SK-N-DZ (cell line): Measurements from ENCODE around the gene PNPLA7.

Experiments
- DNase-seq: peaks from one replicate; pipeline ENCODE4 v3.0.0-alpha.2; 2015; ENCODE audit warnings: low spot score

Gene PNPLA7

DNA sequence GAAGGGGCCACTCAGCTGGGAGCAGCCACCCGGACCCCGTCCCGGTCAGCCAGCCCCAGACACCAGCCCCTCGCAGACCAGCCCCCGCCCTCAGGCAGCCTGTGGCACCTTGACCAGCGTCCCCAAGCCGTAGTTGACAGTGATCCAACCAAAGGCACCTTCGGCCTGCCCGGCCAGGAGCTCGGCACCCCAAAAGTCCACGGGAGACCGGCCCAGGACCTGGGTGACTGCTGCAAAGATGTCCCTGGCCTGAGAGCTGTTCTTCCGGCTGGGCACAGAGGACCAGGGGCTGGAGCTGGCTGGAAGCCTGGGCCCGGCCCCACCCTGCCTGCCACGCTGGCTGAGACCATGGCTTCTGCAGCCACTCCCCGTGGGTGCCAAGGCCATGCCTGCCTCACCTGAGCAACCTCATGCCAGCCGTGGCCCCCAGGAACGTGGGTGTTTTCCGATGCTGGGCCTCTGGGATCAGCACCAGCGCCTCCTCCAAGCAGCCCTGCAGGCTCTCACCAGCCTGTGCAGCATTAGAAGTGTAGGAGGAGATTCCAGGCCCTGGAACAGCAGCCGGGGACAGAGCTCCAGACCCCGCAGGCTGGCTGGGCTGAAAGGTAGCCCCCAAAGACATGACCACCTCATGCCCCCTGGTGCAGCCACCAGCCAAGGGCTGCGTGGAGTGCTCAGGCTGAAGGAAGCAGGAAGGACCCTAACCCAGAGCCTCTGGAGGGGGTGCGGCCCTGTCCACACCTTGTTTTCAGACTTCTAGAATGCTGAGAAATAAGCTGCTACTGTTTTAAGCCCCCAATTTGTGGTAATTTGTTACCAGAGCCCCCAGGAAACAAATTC is 113.2 kb downstream of the PNPLA7 start:
- DNase-seq = no peak

DNA sequence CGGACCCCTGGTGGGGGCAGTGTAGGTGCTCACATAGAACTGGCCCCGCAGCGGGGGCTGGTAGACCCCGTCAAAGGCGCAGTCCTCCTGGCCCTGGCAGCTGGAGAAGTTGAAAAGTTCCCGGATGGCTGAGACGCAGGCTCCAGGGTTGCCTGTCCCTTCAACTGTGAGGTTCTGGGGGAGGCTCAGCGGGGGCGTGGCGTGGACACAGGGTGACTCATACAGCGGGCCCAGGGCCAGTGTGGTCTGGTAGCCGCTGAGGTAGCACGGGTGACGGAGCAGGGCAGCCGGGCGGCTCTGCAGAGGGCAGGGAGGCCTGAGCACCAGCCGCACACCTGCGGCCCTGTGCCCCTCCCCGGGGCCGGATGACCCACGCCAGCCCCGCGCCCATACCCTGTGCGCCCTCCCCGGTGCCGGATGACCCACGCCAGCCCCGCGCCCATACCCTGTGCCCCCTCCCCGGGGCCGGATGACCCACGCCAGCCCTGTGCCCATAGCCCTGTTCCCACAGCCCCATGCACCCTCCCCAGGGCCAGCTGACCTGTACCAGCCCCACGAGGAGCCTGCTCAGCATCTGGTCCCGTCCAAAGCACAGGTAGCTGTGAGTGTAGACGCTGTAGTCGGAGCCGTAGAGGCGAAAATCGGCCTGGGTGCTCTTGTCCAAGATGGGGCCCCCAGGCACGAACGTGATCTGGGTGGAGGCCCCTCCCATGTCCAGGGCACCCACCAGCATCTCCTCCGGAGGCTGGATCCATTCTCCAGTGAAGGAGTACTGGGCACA is 114.0 kb downstream of the PNPLA7 start:
- DNase-seq = no peak

DNA sequence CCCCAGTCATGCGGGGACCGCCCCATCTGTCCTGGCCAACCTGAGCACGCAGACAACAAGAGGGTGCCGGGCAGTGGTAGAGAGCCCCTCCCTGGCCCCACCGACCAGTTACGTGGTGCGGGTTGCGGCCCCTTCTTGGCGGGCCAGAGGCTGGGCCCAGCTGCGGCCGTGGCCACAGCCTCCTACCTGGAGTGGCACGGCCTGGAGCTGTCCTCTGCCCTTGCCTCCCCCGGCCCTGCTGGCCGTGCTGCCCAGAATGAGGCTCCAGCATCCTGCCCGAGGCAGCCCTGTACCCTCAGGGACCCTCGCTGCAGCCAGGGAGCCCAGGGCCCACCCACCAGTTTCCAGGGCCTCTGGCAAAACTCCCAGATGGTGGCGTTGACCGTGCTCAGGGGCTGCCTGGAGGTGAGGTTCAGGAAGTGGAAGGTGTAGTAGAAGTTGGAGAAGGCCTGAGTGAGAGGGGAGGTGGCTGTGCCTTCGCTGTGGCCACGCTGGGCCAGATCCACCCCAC is 114.8 kb downstream of the PNPLA7 start:
- DNase-seq = no peak

DNA sequence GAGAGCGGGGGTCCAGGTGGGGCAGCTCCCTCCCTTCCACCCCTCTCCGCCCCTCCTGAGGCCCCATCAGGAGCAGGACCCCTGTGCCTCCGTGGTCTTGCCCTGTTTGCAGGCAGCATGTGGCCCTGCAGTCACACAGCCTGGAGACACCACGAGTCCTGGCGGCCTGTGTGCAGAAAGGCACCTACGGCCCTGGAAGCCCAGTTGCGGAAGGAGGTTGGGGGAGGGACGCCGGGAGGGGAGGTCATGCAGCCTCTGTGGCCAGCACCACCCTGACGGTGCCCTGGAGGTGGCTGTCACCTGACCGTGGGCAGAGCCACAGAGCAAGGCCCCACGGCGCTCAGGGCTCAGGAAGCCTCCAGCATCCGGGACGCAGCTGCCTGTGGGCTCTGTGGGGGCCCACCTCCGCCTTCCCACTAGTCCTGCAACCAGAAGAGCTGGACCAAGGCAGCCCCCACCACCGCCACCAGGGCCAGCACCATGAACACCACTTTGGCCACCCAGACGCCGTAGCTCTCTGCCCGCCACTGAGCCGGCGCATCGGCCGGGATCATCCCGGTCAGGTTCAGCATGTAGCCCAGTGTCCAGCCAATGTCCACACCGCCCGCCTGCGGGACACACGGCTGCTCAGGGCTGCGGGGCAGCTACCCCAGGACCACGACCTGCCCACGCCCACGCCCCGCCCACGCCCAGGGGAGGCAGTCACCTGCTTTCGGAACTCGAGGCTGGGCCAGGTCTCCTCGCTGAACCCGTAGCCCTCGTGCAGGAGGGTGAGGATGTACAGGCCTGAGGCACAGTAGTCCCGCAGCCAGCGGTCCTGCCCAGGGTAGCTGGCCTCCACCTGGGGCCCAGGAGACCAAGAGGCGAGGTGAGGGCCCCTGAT is 115.5 kb downstream of the PNPLA7 start:
- no peak for DNase-seq

DNA sequence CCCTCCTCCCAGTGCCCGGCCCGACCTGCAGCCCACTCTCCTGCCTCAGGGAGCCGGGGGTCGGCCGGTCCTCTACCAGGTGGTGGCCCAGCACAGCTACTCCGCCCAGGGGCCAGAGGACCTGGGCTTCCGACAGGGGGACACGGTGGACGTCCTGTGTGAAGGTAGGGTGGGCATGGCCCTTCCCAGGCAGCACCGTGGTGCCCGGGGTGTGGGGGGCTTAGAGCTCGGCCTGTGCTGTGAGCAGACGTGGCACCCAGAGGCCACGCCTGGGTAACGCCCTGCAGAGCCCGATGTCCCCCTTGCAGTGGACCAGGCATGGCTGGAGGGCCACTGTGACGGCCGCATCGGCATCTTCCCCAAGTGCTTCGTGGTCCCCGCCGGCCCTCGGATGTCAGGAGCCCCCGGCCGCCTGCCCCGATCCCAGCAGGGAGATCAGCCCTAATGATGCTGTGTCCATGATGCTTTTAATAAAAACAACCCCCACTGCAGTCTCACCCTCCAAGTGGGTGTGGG is 116.2 kb downstream of the PNPLA7 start:
- no peak for DNase-seq

DNA sequence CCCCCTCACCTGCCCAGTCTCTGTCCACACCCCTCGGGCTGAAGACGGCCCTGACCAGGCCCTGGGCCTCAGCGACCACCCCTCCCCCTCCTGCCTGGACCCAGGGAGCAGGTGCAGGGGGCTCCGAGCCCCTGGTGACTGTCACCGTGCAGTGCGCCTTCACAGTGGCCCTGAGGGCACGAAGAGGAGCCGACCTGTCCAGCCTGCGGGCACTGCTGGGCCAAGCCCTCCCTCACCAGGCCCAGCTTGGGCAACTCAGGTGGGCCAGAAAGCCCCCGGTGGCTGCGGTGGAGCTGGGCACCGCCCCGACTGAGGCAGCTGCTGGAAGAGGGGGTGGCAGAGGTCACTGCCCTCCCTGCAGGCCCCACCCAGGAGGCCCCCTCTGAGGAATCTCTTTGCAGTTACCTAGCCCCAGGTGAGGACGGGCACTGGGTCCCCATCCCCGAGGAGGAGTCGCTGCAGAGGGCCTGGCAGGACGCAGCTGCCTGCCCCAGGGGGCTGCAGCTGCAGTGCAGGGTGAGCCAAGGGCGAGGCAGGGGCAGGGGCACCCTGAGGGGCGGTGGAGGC is 116.8 kb downstream of the PNPLA7 start:
- no peak for DNase-seq

DNA sequence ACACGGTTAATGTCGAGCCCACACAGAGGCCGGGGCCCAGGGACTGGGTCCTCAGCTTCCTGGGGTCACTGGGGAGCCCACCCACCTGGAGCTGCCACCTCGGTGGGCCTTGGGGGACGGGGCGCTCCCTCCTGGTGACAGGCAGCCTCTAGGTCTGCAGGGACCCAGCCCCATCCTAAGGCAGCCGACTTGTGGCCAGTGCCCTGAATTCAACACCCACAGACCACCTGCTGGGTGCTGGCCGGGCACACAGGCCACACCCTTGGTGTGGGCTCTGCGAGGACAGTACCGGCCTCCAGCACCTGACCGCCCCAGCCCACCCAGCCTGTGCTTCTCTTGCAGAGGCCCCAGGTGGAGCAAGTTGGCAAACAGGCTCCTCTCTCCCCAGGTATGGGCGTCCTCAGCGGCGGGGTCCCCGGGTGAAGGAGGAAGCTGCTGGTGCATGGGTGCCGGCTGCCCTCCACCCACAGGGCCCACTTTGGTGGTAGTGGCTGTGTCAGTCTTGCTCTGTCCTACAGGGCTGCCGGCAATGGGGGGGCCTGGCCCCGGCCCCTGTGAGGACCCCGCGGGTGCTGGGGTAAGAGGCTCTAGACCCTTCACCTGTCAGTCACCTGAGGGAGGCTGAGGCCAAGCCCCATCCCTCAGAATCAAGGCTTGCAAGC is 117.4 kb downstream of the PNPLA7 start:
- no peak for DNase-seq

DNA sequence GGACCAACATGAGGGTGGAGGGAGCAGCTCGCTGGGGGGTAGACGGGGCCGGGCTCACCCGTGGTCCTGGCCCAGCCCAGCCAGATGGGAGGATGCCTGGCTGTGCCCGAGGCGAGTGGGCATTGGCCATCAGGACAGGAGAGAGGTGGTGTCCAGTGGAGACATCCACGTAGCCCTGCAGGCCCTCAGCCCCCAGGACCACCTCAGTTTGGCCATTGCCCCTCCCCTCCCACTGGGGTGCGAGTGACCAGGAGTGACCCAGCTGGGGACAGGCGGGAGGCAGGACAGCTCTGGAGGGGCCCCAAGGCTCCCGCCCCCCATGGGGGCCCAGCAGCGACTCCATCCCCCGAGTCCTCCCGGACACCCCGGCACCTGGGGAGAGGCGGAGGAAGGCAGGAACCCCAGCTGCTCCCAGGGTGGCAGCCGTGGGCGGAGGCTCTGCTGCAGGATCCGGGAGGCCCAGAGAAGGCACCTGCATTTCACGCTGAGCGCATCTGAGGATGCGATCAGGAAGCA is 118.7 kb downstream of the PNPLA7 start:
- DNase-seq = no peak

DNA sequence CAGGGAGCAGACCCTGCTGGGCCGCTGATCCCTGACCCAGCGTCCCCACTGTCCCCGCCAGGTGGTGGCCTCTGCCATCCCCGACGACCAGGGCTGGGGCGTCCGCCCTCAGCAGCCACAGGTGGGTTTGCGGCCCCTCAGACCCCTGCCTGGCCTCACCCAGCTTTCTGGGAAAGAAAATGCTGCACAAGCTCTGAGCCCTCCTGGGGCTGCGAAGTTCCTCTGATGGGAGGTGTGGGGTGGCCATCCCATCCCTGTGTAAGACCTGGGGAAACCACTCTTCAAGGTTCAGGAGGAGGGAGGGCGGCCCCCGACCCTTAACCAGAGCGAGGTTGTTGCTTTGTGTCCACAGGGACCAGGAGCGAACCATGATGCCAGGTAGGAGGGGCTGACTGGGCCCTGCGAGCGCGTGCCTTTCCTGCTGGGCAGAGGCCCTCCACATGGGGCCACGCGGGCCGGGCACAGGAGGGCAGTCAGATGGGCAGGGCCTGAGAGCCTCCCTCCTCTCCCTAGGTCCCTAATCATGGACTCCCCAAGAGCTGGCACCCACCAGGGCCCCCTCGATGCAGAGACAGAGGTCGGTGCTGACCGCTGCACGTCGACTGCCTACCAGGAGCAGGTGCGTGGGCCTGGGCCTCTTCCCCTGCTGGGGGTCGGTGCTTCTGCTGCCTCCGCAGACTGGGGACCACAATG is 119.3 kb downstream of the PNPLA7 start:
- DNase-seq = no peak

DNA sequence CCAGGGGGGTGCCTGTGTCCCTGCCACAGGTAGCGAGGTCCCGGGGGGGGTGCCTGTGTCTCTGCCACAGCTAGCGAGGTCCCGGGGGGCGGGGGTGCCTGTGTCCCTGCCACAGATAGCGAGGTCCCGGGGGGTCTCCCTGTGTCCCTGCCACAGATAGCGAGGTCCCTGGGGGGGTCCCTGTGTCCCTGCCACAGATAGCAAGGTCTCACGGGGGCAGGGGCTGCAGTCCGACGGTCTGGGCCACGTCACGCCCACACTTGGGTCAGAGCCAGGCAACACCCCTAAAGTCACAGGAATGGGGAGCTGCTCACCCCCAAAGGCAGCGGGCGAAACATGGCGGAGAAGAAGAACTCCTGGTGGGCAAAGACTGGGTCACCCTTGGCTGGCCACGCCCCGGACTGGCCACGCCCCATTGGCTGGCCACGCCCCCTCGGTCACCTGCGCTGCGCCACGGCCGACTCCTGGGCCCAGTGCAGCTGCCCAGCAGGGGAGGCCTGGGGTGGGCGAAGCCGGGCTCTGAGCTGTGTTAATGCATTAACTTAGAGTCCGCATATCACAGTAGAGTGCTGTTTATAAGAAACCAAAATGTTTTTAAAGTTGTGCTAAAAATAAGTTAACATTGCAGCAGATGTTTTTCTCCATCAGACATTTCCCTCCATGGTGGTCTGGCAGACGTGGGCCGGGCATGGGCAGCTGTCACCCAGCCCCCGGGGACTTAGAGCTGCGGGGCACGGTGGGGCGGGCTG is 120.1 kb downstream of the PNPLA7 start:
- no peak for DNase-seq

DNA sequence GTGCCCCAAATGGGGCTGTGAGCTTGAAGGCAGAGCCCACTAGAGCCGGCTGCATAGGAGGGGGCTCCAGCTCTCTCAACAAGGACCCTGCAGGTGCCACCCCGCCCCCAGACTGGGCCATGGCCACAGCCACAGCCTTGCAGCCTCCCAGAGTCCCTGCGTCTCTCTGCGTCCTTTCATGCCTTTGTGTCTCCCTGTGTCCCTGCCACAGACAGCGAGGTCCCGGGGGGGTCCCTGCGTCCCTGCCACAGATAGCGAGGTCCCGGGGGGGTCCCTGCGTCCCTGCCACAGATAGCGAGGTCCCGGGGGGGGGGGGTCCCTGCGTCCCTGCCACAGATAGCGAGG is 120.7 kb downstream of the PNPLA7 start:
- no peak for DNase-seq

DNA sequence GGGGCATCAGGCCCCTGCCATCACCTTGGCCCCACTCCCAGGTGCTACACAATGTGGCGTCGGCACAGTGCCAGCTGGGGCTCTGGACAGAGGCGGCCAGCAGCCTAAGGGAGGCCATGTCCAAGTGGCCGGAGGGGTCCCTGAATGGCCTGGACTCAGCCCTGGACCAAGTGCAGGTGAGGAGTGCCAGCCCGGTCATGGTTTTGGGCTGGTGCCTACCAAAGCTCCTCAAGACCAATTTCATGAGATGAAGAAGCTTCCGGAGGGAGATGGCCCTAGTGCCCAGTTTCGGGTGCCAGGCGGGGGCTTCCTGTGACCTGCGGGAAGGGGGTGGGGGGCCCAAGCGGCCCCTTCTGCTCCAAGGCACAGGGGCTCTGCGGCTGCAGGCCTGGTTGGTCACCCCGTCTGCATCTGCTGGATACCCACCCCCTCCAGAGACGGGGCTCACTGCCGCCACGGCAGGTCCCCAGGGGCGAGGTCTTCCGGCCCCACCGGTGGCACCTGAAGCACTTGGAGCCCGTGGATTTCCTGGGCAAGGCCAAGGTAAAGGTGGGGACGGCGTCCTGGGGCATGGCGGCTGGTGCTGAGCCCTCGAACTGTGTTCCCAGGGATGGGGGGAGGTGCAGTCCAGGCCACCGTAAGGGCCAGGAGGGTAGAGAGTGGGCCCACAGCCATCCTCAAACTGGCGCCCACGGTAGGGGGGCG is 121.2 kb downstream of the PNPLA7 start:
- DNase-seq = no peak

DNA sequence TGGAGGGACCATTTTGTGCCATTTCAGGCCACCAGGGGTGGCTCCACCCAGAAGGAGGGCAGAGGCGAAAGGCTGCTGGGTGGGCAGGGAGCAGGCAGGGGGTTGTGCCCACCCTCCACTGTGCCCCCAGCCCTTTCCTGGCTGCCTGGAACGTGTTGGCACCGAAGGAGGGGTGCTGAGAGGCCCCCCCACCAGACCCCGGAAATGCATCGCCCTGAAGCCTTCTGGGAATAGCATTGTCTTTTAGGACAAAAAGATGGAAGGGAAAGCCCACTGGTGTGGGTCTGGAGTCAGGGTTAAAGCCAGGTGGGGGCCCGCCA is 121.9 kb downstream of the PNPLA7 start:
- DNase-seq = no peak

DNA sequence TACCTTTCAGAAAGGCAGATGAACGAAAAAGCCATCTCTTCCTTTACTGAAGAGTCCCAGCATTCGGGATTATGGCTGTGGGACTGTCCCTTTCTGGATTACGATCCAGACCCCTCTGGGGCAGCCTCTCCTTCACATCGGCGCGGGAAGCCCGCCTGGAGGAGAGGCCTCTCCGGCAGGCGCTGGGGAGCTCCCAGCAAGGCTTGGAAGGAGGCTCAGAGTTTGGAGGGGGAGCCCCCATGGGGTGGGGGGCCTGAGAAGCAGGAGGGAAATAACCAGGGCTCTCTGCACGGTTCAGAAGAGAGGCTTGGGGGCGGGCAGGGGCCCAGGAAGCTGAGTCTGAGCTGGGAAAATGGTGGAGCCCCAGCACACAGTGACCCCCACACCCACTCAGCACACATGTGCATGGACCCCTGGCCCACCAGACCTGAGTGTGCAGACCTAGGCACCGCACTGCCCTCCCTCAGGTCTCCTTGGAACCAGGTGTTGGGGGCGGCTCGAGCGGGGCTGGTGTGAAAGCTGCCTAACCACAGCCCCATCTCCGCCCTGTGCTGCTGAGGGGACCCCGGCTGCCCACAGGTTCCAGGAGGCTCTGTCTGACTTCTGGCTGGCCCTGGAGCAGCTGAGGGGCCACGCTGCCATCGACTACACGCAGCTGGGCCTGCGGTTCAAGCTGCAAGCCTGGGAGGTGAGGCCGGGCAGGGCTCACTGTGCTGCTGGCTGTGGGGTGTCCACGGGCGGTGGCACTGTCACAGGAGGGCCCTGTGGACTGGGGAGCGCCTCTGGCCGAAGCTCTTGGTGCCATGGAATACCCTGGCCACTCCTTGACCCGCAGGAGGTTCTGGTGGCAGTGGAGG is 122.5 kb downstream of the PNPLA7 start:
- DNase-seq = no peak

DNA sequence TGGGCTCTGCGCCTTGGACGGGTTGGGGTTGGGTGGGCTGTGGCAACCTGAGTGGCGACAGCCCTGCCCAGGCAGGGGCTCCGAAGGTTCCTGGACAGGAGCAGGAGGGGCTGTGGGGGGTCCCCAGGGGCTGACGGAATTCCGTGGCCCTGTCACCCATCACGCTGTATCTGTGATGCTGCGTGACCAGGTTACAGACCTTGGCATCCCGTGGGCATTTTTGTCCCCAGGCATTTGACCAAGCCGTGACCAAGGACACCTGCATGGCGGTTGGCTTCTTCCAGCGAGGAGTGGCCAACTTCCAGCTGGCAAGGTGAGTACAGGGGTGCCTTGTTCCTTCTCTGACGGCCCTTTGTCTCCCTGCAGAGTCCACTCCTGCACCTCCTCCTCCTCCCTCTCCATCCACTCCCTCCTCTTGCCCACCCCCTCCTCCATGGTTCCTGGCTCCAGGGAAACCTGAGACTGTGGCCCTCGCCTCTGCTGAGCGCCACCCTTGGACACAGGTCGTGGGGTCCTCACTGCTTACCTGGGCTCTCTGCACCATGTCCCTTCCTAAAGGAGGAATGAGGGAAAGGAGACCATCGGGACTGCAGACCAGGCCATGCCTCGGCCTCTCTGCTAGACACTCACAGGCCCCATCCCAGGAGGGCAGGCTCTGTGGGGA is 124.1 kb downstream of the PNPLA7 start:
- no peak for DNase-seq

DNA sequence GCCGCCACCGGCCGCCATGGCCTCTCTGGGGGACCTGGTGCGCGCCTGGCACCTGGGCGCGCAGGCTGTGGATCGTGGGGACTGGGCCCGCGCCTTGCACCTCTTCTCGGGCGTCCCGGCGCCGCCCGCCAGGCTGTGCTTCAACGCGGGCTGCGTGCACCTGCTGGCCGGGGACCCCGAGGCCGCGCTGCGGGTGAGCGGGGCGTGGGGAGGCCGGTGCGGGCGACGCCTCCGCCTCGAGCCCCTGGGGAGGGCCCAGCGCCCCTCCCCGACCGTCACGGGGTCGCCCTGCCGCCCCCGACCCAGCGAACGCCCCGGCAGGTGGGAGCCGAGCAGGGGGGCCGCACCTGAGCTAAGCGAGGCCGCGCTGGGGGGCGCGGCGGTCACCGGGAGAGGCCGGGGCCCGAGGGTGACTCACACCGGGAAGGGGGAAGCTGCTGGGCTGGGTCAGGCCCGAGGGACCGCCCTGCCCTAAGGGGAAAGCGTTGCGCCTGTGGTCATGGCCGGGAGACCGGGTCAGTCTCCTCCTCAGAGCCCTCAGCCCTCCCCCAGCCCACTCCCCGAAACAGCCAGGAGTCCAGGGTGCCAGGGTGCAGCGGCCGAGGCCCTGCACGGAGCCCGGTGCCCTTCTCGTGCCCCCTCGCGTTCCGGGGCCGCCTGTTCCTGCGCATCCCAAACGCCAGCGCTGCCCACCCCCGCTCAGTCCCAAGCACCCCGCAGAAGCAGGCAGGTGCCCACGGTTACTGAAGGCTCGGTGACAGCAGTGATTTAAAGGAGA is 126.5 kb downstream of the PNPLA7 start:
- no peak for DNase-seq
